Spleen (tissue), 11 donors: Measurements from ENCODE around the gene IGSF21. TPM values are rescaled to one million over a fixed set of nuclear protein-coding genes. Genes with fewer than 3 reads are reported as not detected.

ENCODE experiments used
- DNase-seq: peaks from one replicate; pipeline ENCODE4 v3.0.0-alpha.2; 2020
- H3K27ac ChIP-seq, 8 donors: fragments of 200-600 bp; sonication (generic) in 7 of 8; 1 replicate in 4 of 8; 2 replicates in 4 of 8; pipeline versions ENCODE4 v1.5.0 to v1.8.0; 2016 to 2021; ENCODE audit warnings: inconsistent platforms in 4 of 8, mild to moderate bottlenecking in 4 of 8, moderate library complexity in 1 of 8
- H3K27me3 ChIP-seq, 7 donors: fragments of 200-600 bp; sonication (generic) in 6 of 7; replicated peaks in 1 of 7; 1 replicate in 4 of 7; 2 replicates in 3 of 7; pipeline versions ENCODE4 v1.5.0 to v1.8.0; 2016 to 2021; ENCODE audit warnings: inconsistent platforms in 3 of 7, mild to moderate bottlenecking in 1 of 7
- H3K36me3 ChIP-seq, 6 donors: fragments of 200-600 bp; sonication (generic) in 5 of 6; 1 replicate in 4 of 6; 2 replicates in 2 of 6; pipeline versions ENCODE4 v1.5.0 to v1.8.0; 2016 to 2021; ENCODE audit warnings: inconsistent platforms in 2 of 6
- H3K4me1 ChIP-seq, 6 donors: fragments of 200-600 bp; sonication (generic) in 5 of 6; 1 replicate in 3 of 6; 2 replicates in 3 of 6; pipeline versions ENCODE4 v1.5.0 to v1.8.0; 2016 to 2021; ENCODE audit warnings: inconsistent platforms in 3 of 6
- H3K4me3 ChIP-seq, 8 donors: fragments of 200-600 bp; sonication (generic) in 7 of 8; 1 replicate in 4 of 8; 2 replicates in 4 of 8; pipeline versions ENCODE4 v1.5.0 to v1.8.0; 2016 to 2021; ENCODE audit warnings: inconsistent platforms in 4 of 8, mild to moderate bottlenecking in 4 of 8, moderate library complexity in 2 of 8
- H3K9me3 ChIP-seq, 8 donors: fragments of 200-600 bp; sonication (generic) in 7 of 8; 1 replicate in 4 of 8; 2 replicates in 4 of 8; pipeline versions ENCODE4 v1.5.0 to v1.8.0; 2016 to 2021; ENCODE audit warnings: inconsistent platforms in 4 of 8
- POLR2A ChIP-seq, 3 donors: fragments of 450-650 bp; IDR thresholded peaks; one replicate each; pipeline ENCODE4 v1.5.1; 2017; ENCODE audit warnings: antibody characterized with exemption in 3 of 3, mild to moderate bottlenecking in 1 of 3
- POLR2AphosphoS5 ChIP-seq, 3 donors: sonication (generic); formaldehyde crosslinking; IDR thresholded peaks; one replicate each; pipeline ENCODE4 v1.5.1; 2017; ENCODE audit warnings: antibody characterized with exemption in 3 of 3
- WGBS, 5 donors: extraction: QIAGEN DNeasy Blood & Tissue Kit in 3 of 5; methylation state at CpG; one replicate each; pipeline versions ENCODE4 v1.1.5 to v1.1.7; 2013 to 2018; 5-methylcytosine and 5-hydroxymethylcytosine counted together
- intact Hi-C: fragments of 100-400 bp; cut with DNase I; formaldehyde crosslinking; loops from one replicate; pipeline ENCODE4 v1.15.0; 2023; ENCODE audit warnings: low total_unique reads
- polyA plus RNA-seq, 3 donors: library from polyadenylated mRNA; stranded (reverse); fragments of 200-250 nt; gene quantifications; one replicate each; pipeline ENCODE4 v1.2.1, GENCODE V29; 2013
- total RNA-seq, 7 donors: library from RNA; depleted of rRNA in 3 of 7; stranded (reverse); fragments of >200 nt in 3 of 7; fragmentation: NEBNext Ultra II Directional in 4 of 7; extraction: Animal tissue kit (Norgen Biotek cat#: 25700) in 4 of 7; gene quantifications; one replicate each; pipeline versions ENCODE4 v1.1.0 to v1.2.1, GENCODE V29; 2016 to 2021
- TF ChIP-seq, protein P1 (sequence below), 11 experiments: fragments of 200-600 bp in 7 of 11; fragments of 450-650 bp in 4 of 11; sonication (generic) in 4 of 11; IDR thresholded peaks in 8 of 11; conservative IDR thresholded peaks in 3 of 11; 1 replicate in 7 of 11; 2 replicates in 4 of 11; pipeline versions ENCODE4 v1.4.0 to v1.8.0; 2016 to 2021; ENCODE audit warnings: antibody characterized with exemption in 11 of 11, inconsistent platforms in 4 of 11, mild to moderate bottlenecking in 1 of 11
- donor health status: healthy with polysubstance abuse.
- donor health status: DM: no; HTN: no; CAD: no; lungs with moderate emphysema.
- donor health status: DM: no; HTN: no; CAD: no.
- donor health status: Bipolar disorder and iron deficiency.
- donor health status: healthy.
- donor health status: DM: no; HTN: no; CAD: no.
- donor health status: DM: yes; HTN: yes; CAD: no.

Gene IGSF21
- total and polyA plus RNA-seq, 10 donors, result 1.6 to 35.0 (median 20.6) TPM

DNA sequence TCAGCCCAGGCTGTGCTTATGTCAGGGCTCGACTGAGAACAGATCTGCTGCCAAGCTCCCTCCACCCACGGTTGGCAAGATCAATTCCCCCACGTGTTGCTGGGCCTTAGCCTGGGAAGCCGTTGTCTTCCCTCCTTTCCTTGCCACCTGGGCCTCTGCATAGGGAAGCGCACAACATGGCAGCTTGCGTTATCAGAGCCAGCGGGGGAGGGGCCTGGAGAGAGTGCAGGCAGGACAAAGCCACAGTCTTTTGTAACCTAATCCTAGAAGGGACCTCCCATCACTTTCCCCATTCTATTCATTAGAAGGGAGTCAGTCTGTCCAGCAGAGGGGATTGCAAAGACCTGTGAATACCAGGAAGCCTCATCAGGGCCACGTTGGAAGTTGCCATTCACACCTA lies 17.0 kb upstream of the IGSF21 start:
- Histone ChIP-seq H3K27me3 (peaks cover 0 to 60% (median 0%) of the 10 kb centered on the region in 7 donors), H3K9me3 (peaks cover 0 to 7% (median 0%) of the 10 kb centered on the region in 8 donors), H3K36me3 (no peaks in the 10 kb centered on the region), H3K27ac (no peak overlapping the region), H3K4me3 (no peak overlapping the region), H3K4me1 (no peaks in the 10 kb centered on the region)
- WGBS, 5 donors, result 30 to 48% (median 39%) methylated on average over 6 to 8 of the region's 8 CpGs
- no peak for DNase-seq
- intact Hi-C loops, result no loop called here
- TF ChIP-seq POLR2A (IDR thresholded peaks at IDR 0.05), result no peak
- no peak for TF ChIP-seq POLR2AphosphoS5 (IDR thresholded peaks at IDR 0.05)
- TF ChIP-seq, protein P1, sequence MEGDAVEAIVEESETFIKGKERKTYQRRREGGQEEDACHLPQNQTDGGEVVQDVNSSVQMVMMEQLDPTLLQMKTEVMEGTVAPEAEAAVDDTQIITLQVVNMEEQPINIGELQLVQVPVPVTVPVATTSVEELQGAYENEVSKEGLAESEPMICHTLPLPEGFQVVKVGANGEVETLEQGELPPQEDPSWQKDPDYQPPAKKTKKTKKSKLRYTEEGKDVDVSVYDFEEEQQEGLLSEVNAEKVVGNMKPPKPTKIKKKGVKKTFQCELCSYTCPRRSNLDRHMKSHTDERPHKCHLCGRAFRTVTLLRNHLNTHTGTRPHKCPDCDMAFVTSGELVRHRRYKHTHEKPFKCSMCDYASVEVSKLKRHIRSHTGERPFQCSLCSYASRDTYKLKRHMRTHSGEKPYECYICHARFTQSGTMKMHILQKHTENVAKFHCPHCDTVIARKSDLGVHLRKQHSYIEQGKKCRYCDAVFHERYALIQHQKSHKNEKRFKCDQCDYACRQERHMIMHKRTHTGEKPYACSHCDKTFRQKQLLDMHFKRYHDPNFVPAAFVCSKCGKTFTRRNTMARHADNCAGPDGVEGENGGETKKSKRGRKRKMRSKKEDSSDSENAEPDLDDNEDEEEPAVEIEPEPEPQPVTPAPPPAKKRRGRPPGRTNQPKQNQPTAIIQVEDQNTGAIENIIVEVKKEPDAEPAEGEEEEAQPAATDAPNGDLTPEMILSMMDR (IDR thresholded peaks at IDR 0.05 in 8 of 11, conservative IDR thresholded peaks at IDR 0.05 in 3 of 11), result no peak

DNA sequence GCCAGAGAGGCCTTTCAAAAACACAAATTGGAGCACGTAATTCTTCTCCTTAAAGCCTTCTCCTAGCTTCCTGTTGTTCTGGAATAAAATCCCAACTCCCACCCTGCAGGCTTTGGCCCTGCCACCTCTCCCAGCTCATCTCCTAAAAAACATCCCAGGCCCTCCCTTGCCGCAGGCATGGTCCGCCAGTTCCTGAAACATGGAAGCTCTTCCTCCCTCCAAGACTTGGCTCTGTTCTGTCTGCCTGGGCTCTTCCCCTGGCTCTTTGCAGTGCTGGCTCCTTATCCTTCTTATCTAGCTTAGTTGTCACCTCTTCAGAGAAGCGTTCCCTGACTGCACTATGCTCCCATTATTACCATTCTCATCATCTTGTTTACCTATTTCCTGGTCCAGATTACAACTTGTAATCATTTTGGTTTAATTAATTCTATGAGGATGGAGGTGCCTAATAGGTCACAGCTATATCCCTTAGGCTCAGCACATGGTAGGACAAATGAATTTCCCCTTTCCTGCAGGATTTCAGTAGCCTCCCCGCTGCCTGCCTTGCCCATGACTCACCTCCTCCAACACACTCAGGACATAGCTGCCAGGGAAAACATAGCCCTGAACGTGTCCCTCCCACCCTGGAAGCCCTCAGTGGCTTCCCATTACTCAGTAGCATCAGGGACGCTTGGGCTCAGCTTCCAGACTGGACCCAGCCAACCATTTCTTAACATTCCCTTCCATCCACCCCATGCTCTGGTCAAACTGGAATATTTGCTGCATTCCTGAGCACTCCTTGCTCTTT lies 15.7 kb upstream of the IGSF21 start:
- Histone ChIP-seq H3K27ac (no peak overlapping the region), H3K4me1 (no peaks in the 10 kb centered on the region), H3K27me3 (peaks cover 0 to 62% (median 0%) of the 10 kb centered on the region in 7 donors), H3K4me3 (no peak overlapping the region), H3K36me3 (no peaks in the 10 kb centered on the region), H3K9me3 (peaks cover 0 to 6% (median 0%) of the 10 kb centered on the region in 8 donors)
- TF ChIP-seq, protein P1 (IDR thresholded peaks at IDR 0.05 in 8 of 11, conservative IDR thresholded peaks at IDR 0.05 in 3 of 11), result no peak
- no peak for TF ChIP-seq POLR2AphosphoS5 (IDR thresholded peaks at IDR 0.05)
- WGBS, 5 donors, result 40 to 52% (median 43%) methylated on average over 7 of the region's 7 CpGs
- no peak for DNase-seq
- intact Hi-C loops, result no loop called here

DNA sequence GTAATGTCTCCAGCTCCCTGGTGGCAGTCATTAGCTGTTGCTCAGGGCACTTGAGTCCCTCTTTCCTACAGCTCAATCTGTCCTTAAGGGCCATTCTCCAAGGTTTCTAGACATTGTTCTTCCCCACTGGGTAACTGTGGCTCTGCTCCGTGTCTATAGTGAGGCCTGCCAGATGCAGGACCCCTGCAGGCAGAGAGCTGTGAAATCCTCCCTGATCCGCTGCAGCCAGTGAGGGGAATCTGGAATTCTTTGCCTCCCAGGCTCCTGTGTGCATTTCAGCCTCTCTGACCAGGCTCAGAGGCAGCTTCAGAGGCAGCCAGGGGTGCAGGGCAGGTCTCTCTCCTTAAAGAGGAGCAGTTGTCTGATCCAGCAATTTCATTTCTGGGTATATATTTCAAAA lies 14.4 kb upstream of the IGSF21 start:
- H3K36me3 ChIP-seq, result no peaks in the 10 kb centered on the region
- peaks cover 0 to 3% (median 0%) of the 10 kb centered on the region in 8 donors for H3K9me3 ChIP-seq
- DNase-seq, result no peak
- no peak overlapping the region for H3K4me3 ChIP-seq
- intact Hi-C loops, result no loop called here
- H3K4me1 ChIP-seq, result no peaks in the 10 kb centered on the region
- TF ChIP-seq, protein P1 (IDR thresholded peaks at IDR 0.05 in 8 of 11, conservative IDR thresholded peaks at IDR 0.05 in 3 of 11), result no peak
- no peak for TF ChIP-seq POLR2A (IDR thresholded peaks at IDR 0.05)
- no peak for TF ChIP-seq POLR2AphosphoS5 (IDR thresholded peaks at IDR 0.05)
- WGBS, 5 donors, result 39 to 70% (median 44%) methylated on average over 2 of the region's 2 CpGs
- H3K27me3 ChIP-seq, result peaks cover 0 to 55% (median 0%) of the 10 kb centered on the region in 7 donors
- H3K27ac ChIP-seq, result no peak overlapping the region

DNA sequence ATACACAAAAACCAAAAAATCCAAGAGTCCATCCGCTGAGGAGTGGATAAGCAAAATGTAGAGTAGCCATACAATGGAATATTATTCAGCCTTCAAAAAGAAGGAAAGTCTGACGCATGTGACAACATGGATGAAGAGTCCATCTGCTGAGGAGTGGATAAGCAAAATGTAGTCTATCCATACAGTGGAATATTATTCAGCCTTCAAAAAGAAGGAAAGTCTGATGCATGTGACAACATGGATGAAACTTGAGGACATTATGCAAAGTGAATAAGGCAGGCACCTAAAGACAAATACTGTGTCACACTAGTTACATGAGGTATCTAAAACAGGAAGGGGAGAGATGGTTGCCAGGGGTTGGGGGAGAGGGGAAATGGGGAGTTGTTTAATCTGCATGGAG lies 14.0 kb upstream of the IGSF21 start:
- Histone ChIP-seq H3K4me3 (no peak overlapping the region), H3K9me3 (peaks cover 0 to 3% (median 0%) of the 10 kb centered on the region in 8 donors), H3K36me3 (no peaks in the 10 kb centered on the region), H3K4me1 (no peaks in the 10 kb centered on the region), H3K27me3 (peaks cover 0 to 54% (median 0%) of the 10 kb centered on the region in 7 donors), H3K27ac (no peak overlapping the region)
- WGBS, 5 donors, result 90 to 100% (median 93%) methylated on average over 2 of the region's 2 CpGs
- TF ChIP-seq, protein P1 (IDR thresholded peaks at IDR 0.05 in 8 of 11, conservative IDR thresholded peaks at IDR 0.05 in 3 of 11), result no peak
- TF ChIP-seq POLR2AphosphoS5 (IDR thresholded peaks at IDR 0.05) (no peak), POLR2A (IDR thresholded peaks at IDR 0.05) (no peak)
- intact Hi-C loops, result no loop called here
- no peak for DNase-seq
